ENCODE measurements around the gene AGO4.
"Not testable (repeated sequence)": the region's sequence is repeated elsewhere in the genome, so short reads cannot be mapped to it uniquely, and the experiment has no call there.

DNA sequence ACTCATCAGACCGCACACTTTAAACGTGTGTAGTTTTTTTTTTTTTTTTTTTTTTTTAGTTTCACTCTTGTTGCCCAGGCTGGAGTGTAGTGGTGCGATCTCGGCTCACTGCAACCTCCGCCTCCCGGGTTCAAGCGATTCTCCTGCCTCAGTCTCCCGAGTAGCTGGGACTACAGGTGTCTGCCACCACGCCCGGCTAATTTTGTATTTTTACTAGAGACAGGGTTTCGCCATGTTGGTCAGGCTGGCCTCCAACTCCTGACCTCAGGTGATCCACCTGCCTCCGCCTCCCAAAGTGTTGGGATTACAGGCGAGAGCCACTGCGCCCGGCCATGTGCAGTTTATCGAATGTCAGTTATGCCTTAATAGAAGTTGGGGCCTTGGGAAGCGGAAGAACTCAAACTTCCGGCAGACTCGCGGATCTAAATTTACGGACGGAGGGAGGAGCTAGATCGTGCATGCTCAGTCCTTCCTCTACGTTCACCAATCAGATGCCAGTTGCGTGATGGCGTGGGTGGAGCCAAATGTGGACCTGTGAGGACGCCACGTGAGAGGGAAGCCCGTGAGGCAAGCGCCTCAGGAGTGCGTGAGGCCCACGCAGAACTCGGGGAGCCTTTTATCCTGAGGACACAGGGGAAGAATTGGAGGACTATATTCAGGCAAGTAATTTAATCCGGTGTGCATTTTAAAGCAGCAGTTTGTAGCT is 61.6 kb downstream of the AGO4 start:
- not testable (repeated sequence) for TF ChIP-seq POLR2A, CTCF (IDR thresholded peaks at IDR 0.05)
